ENCODE results near the gene LRRC8C. TPM values are rescaled to one million over a fixed set of nuclear protein-coding genes. Genes with fewer than 3 reads are reported as not detected.

LRRC8C gene
- total and polyA plus RNA-seq, 2 donors (not counting 1 experiment from before 2014, with no cell fraction given), result 3.9 to 6.8 TPM

DNA sequence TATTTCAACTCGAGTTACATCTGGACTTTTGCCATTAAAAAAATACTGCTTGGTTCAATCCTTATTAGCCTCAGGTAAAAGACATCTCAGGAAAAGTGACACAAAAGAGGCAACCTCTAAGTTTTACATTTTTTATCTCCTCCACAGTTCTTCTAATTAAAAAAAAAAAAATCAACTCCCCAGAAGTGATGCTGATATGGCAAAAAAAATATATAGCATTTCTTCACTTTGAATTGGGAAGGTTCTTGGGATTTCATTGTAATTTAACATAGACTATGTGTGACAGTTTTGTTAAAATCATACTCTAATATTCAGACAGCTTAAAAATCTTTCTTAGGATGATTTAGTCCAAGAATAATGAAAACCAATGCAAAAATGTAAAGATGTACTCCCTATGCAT, 87.9 kb downstream of the LRRC8C start:
- no peak overlapping the region for H2AFZ ChIP-seq (ENCODE audit: insufficient read depth, low read depth, low read length, poor library complexity, severe bottlenecking)
- Mint-ChIP-seq H3K27ac (no peak overlapping the region), H3K4me1 (peaks cover 64% of the 10 kb centered on the region), H3K4me3 (no peak overlapping the region), H3K27me3 (no peaks in the 10 kb centered on the region), H3K9me3 (ENCODE audit: insufficient read depth) (no peaks in the 10 kb centered on the region)
- POLR2A ChIA-PET, result no interaction called here
- no peaks in the 10 kb centered on the region for H3K27me3 ChIP-seq (replicated peaks in 1 of 4; ENCODE audit: control extremely low read depth in 1 of 4, control insufficient read depth in 3 of 4, insufficient read depth in 4 of 4, low read length in 3 of 4)
- no peak overlapping the region for H3K9ac ChIP-seq (ENCODE audit: low read length)
- H3K79me2 ChIP-seq (ENCODE audit: control insufficient read depth, insufficient read depth, low read length), result peaks cover 7% of the 10 kb centered on the region
- peak overlapping the region; percentile 47 for H3K4me2 ChIP-seq (replicated peaks; ENCODE audit: low read depth, low read length, poor library complexity, severe bottlenecking)
- ATAC-seq (ENCODE audit: low read depth), result no peak
- no CpG with 5 or more reads among the region's 1 CpG for WGBS (ENCODE audit: insufficient coverage)
- H3K27ac ChIP-seq (ENCODE audit: low read length in 2 of 2), result no peak overlapping the region
- peaks cover 47 to 58% of the 10 kb centered on the region in 2 donors for H3K4me1 ChIP-seq (ENCODE audit: control insufficient read depth in 2 of 2, insufficient read depth in 2 of 2, low read length in 2 of 2)
- H3K4me3 ChIP-seq (ENCODE audit: control extremely low read depth in 1 of 5, extremely low read depth in 1 of 5, insufficient read depth in 1 of 5, low read depth in 2 of 5, low read length in 4 of 5), result peak overlapping the region in 1 of 5 experiments; percentile 26
- no peaks in the 10 kb centered on the region for H3K9me3 ChIP-seq (ENCODE audit: control extremely low read depth in 1 of 3, control insufficient read depth in 2 of 3, insufficient read depth in 1 of 3, low read length in 2 of 3)
- TF ChIP-seq, protein P1, sequence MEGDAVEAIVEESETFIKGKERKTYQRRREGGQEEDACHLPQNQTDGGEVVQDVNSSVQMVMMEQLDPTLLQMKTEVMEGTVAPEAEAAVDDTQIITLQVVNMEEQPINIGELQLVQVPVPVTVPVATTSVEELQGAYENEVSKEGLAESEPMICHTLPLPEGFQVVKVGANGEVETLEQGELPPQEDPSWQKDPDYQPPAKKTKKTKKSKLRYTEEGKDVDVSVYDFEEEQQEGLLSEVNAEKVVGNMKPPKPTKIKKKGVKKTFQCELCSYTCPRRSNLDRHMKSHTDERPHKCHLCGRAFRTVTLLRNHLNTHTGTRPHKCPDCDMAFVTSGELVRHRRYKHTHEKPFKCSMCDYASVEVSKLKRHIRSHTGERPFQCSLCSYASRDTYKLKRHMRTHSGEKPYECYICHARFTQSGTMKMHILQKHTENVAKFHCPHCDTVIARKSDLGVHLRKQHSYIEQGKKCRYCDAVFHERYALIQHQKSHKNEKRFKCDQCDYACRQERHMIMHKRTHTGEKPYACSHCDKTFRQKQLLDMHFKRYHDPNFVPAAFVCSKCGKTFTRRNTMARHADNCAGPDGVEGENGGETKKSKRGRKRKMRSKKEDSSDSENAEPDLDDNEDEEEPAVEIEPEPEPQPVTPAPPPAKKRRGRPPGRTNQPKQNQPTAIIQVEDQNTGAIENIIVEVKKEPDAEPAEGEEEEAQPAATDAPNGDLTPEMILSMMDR (IDR thresholded peaks at IDR 0.05), result no peak
- TF ChIP-seq EZH2 (IDR thresholded peaks at IDR 0.05; ENCODE audit: borderline replicate concordance, insufficient read depth, low read depth, low read length, poor library complexity, severe bottlenecking), result no peak
- no peaks in the 10 kb centered on the region for H4K20me1 ChIP-seq (ENCODE audit: control insufficient read depth, insufficient read depth, low read length, poor library complexity, severe bottlenecking)
- intact Hi-C loops (cut with micrococcal nuclease), result loop anchor here (2.0 kb wide), 2 partner anchors 14 to 42 kb away; no protein-coding TSS in a partner anchor
- CTCF ChIA-PET, result interaction anchor here (1.0 to 3.5 kb wide), 4 partner anchors 12 to 92 kb away, joined by 3 to 20 read pairs (median 8); no protein-coding TSS in a partner anchor
- DNase-seq, result no peak
- H3K36me3 ChIP-seq (replicated peaks in 1 of 2; ENCODE audit: control extremely low read depth in 1 of 2, control insufficient read depth in 1 of 2, extremely low read depth in 1 of 2, insufficient read depth in 2 of 2, low read length in 1 of 2), result no peaks in the 10 kb centered on the region

DNA sequence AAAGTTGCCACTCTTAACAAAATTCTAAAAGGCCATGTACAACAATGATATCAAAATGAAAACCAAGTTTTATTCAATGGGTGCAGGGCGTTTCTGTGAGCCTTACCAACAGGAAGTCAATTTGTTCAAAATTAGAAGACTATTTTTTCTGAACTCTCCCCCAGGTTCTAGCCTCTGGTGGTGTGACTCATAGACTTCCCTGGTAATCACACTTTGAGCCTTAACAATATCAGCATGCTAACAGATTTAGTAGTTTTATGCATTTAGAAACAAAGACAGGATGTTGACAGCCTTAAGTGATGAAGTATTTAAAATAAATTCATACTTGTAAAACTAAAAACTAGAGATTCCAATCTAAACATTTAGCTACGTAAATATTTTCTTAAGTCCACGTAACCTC, 88.4 kb downstream of the LRRC8C start:
- no CpG with 5 or more reads among the region's 3 CpGs for WGBS (ENCODE audit: insufficient coverage)
- DNase-seq (no peak), ATAC-seq (ENCODE audit: low read depth) (peak; percentile 18)
- H3K27me3 Mint-ChIP-seq, result no peaks in the 10 kb centered on the region
- peak overlapping the region; percentile 47 for H3K4me2 ChIP-seq (replicated peaks; ENCODE audit: low read depth, low read length, poor library complexity, severe bottlenecking)
- no peaks in the 10 kb centered on the region for H3K36me3 ChIP-seq (replicated peaks in 1 of 2; ENCODE audit: control extremely low read depth in 1 of 2, control insufficient read depth in 1 of 2, extremely low read depth in 1 of 2, insufficient read depth in 2 of 2, low read length in 1 of 2)
- no peaks in the 10 kb centered on the region for H3K27me3 ChIP-seq (replicated peaks in 1 of 4; ENCODE audit: control extremely low read depth in 1 of 4, control insufficient read depth in 3 of 4, insufficient read depth in 4 of 4, low read length in 3 of 4)
- H3K9me3 ChIP-seq (ENCODE audit: control extremely low read depth in 1 of 3, control insufficient read depth in 2 of 3, insufficient read depth in 1 of 3, low read length in 2 of 3), result no peaks in the 10 kb centered on the region
- H3K4me1 ChIP-seq (ENCODE audit: control insufficient read depth in 2 of 2, insufficient read depth in 2 of 2, low read length in 2 of 2), result peaks cover 47 to 59% of the 10 kb centered on the region in 2 donors
- peak overlapping the region in 1 of 5 experiments; percentile 26 for H3K4me3 ChIP-seq (ENCODE audit: control extremely low read depth in 1 of 5, extremely low read depth in 1 of 5, insufficient read depth in 1 of 5, low read depth in 2 of 5, low read length in 4 of 5)
- H3K4me3 Mint-ChIP-seq, result peak overlapping the region; percentile 24
- intact Hi-C loops (cut with micrococcal nuclease), result loop anchor here (2.0 kb wide), 2 partner anchors 15 to 41 kb away; no protein-coding TSS in a partner anchor
- no peak overlapping the region for H3K27ac ChIP-seq (ENCODE audit: low read length in 2 of 2)
- H4K20me1 ChIP-seq (ENCODE audit: control insufficient read depth, insufficient read depth, low read length, poor library complexity, severe bottlenecking), result no peaks in the 10 kb centered on the region
- H3K79me2 ChIP-seq (ENCODE audit: control insufficient read depth, insufficient read depth, low read length), result peaks cover 2% of the 10 kb centered on the region
- peaks cover 69% of the 10 kb centered on the region for H3K4me1 Mint-ChIP-seq
- TF ChIP-seq, protein P1 (IDR thresholded peaks at IDR 0.05), result no peak
- TF ChIP-seq EZH2 (IDR thresholded peaks at IDR 0.05; ENCODE audit: borderline replicate concordance, insufficient read depth, low read depth, low read length, poor library complexity, severe bottlenecking), result no peak
- ChIA-PET CTCF (interaction anchor here (0.7 to 3.5 kb wide), 6 partner anchors 12 to 93 kb away, joined by 3 to 20 read pairs (median 4); partner anchors contain the start of gene LRRC8C), POLR2A (no interaction called here)
- no peak overlapping the region for H2AFZ ChIP-seq (ENCODE audit: insufficient read depth, low read depth, low read length, poor library complexity, severe bottlenecking)
- no peak overlapping the region for H3K9ac ChIP-seq (ENCODE audit: low read length)
- H3K9me3 Mint-ChIP-seq (ENCODE audit: insufficient read depth), result no peaks in the 10 kb centered on the region
- H3K27ac Mint-ChIP-seq, result no peak overlapping the region
